ENCODE measurements around the gene LCAT. TPM values are rescaled to one million over a fixed set of nuclear protein-coding genes. Genes with fewer than 3 reads are reported as not detected.

LCAT gene
- total and polyA plus RNA-seq, 9 donors: 7.5 to 31.2 (median 16.8) TPM

DNA sequence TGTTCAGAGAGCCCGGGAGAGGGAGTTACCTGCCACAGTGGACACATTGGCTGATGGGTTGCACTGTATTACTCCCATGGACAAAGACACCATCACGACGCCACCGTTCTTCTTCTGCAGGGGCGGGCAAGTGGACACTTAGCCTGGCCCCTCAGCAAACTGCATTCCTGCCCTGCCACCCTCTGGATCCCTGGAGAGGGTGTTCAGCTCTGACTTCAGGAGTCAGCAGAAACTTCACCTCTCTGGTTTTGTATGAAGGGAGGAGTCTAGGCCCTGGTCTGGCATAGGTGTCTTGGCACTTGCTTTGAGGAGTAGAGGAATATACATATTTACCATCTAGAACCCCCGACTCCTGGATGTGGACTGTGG lies 46.1 kb upstream of the LCAT start:
- H3K27ac ChIP-seq: no peak overlapping the region
- intact Hi-C loops (cut with DNase I): loop anchor here in 3 of 4 donors (5.0 to 10.0 kb wide), 4 partner anchors 52 to 242 kb away; no protein-coding TSS in a partner anchor
- 76 to 78% (median 78%) methylated on average over 6 of the region's 6 CpGs for WGBS, 3 donors
- DNase-seq: no peak
- TF ChIP-seq, protein P1, sequence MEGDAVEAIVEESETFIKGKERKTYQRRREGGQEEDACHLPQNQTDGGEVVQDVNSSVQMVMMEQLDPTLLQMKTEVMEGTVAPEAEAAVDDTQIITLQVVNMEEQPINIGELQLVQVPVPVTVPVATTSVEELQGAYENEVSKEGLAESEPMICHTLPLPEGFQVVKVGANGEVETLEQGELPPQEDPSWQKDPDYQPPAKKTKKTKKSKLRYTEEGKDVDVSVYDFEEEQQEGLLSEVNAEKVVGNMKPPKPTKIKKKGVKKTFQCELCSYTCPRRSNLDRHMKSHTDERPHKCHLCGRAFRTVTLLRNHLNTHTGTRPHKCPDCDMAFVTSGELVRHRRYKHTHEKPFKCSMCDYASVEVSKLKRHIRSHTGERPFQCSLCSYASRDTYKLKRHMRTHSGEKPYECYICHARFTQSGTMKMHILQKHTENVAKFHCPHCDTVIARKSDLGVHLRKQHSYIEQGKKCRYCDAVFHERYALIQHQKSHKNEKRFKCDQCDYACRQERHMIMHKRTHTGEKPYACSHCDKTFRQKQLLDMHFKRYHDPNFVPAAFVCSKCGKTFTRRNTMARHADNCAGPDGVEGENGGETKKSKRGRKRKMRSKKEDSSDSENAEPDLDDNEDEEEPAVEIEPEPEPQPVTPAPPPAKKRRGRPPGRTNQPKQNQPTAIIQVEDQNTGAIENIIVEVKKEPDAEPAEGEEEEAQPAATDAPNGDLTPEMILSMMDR (IDR thresholded peaks at IDR 0.05): no peak
- TF ChIP-seq POLR2A (IDR thresholded peaks at IDR 0.05): no peak
- TF ChIP-seq EP300 (IDR thresholded peaks at IDR 0.05): no peak
- H3K4me1 ChIP-seq (ENCODE audit: insufficient read depth): peaks cover 2% of the 10 kb centered on the region
- no peaks in the 10 kb centered on the region for H3K27me3 ChIP-seq
- H3K9me3 ChIP-seq: no peaks in the 10 kb centered on the region
- H3K36me3 ChIP-seq: no peaks in the 10 kb centered on the region
- H3K4me3 ChIP-seq: no peak overlapping the region

DNA sequence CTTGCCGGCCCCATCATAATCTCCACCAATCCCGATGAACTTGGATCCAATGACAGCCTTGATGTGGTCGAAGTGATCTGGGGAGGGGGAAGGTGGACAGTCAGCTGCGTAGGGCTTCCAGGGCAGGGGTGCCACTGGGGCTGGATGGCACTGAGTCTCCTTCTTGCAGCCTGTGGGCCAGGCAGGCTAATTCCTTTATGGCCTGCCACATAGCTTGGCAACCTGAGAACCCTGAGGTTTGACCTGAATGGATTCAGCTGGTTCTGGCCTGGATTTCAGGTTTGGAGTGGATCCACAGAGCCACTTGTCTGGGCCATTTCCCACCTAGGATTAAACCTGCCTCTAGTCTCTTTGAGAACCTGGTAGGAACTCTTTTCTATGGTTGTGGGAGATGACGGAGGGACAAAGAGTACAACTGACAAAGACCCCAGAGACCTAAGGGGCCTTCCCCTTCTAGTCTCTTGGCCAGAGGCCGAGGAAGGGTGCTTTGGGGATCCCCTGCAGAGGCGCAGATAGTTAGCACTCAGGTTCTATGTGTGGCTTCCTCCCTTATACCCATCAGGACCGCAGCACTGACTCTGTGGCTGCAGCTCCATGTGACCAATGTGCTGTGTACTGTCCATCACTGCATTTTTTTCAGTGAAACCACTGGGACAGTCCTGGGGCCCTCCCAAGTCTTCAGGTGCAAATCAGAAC lies 45.5 kb upstream of the LCAT start:
- Histone ChIP-seq H3K9me3 (no peaks in the 10 kb centered on the region), H3K27ac (no peak overlapping the region), H3K36me3 (no peaks in the 10 kb centered on the region), H3K27me3 (no peaks in the 10 kb centered on the region), H3K4me3 (no peak overlapping the region), H3K4me1 (ENCODE audit: insufficient read depth) (peaks cover 2% of the 10 kb centered on the region)
- intact Hi-C loops (cut with DNase I): loop anchor here in 3 of 4 donors (5.0 to 10.0 kb wide), 4 partner anchors 53 to 243 kb away; no protein-coding TSS in a partner anchor
- WGBS, 3 donors: 84 to 88% (median 84%) methylated on average over 8 of the region's 8 CpGs
- TF ChIP-seq POLR2A (IDR thresholded peaks at IDR 0.05) (no peak), EP300 (IDR thresholded peaks at IDR 0.05) (no peak)
- TF ChIP-seq, protein P1 (IDR thresholded peaks at IDR 0.05): no peak
- DNase-seq: no peak

DNA sequence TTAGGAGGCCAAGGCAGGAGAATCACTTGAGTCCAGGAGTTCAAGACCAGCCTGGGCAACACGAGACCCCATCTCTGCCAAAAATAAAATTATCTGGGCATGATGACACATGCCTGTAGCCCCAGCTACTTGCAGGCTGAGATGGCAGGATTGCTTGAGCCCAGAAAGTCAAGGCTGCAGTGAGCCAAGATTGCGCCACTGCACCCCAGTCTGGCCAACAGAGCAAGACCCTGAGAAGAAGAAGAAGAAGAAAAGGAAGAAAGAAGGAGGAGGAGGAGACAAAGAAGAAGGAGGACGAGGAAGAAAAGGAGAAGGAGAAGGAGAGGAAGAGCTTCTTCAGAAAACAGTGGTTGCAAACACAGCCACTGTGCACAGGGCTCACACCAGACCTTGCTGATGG lies 44.8 kb upstream of the LCAT start:
- H3K4me3 ChIP-seq: no peak overlapping the region
- intact Hi-C loops (cut with DNase I): no loop called here
- H3K27me3 ChIP-seq: no peaks in the 10 kb centered on the region
- no peaks in the 10 kb centered on the region for H3K9me3 ChIP-seq
- no peak for TF ChIP-seq POLR2A (IDR thresholded peaks at IDR 0.05)
- no peak for TF ChIP-seq EP300 (IDR thresholded peaks at IDR 0.05)
- TF ChIP-seq, protein P1 (IDR thresholded peaks at IDR 0.05): no peak
- DNase-seq: no peak
- H3K27ac ChIP-seq: no peak overlapping the region
- H3K4me1 ChIP-seq (ENCODE audit: insufficient read depth): peaks cover 2% of the 10 kb centered on the region
- 84 to 93% (median 88%) methylated on average over 3 of the region's 3 CpGs for WGBS, 3 donors
- H3K36me3 ChIP-seq: no peaks in the 10 kb centered on the region

DNA sequence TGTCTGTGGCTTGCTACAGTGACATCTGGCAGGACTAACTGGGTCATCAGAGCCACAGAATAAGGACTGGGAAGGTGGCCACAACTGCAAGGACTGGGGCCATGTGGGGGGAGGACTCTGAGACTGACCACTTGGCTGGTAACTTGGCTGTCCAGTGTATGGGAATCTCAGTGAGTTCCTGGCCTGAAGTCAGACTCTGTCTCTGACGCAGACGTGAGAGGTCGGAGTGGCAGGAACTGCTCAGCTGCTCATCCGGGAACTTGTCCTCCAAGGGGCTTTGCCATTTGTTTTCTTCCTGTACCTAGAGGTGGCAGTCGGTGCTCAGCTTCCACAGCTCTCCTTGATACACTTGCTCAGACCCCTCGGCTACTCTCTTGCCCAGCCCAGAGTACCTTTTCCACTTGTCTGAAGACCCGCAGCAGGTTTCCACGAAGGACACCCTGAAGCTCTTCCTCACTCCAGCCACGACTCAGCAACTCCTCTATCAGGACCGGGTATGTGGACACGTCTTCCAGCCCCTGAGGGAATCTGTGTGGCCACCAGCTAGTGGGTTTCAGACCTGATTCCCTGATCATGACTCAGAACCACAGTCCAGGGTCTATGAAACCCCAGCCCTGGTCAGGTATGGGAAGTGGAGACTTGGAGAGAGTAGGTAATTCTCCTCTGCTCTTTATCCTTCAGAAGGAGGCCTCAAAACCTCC lies 43.7 kb upstream of the LCAT start:
- Histone ChIP-seq H3K4me3 (no peak overlapping the region), H3K4me1 (ENCODE audit: insufficient read depth) (no peaks in the 10 kb centered on the region), H3K9me3 (no peaks in the 10 kb centered on the region), H3K27ac (no peak overlapping the region), H3K27me3 (no peaks in the 10 kb centered on the region), H3K36me3 (no peaks in the 10 kb centered on the region)
- 55 to 61% (median 58%) methylated on average over 11 of the region's 11 CpGs for WGBS, 3 donors
- intact Hi-C loops (cut with DNase I): no loop called here
- no peak for DNase-seq
- no peak for TF ChIP-seq EP300 (IDR thresholded peaks at IDR 0.05)
- TF ChIP-seq, protein P1 (IDR thresholded peaks at IDR 0.05): no peak
- no peak for TF ChIP-seq POLR2A (IDR thresholded peaks at IDR 0.05)
